Progenitor cell of endocrine pancreas (in vitro differentiated cells): ENCODE measurements around the gene CXADR. TPM values are rescaled to one million over a fixed set of nuclear protein-coding genes. Genes with fewer than 3 reads are reported as not detected.

ENCODE experiments used
- DNase-seq: peaks from one replicate; pipeline ENCODE4 v3.0.0; 2021; ENCODE audit warnings: low spot score; ENCODE audit not compliant: unreplicated experiment
- H3K27ac Mint-ChIP-seq: 2 replicates; pipeline ENCODE4 v1.8.0; 2021; ENCODE audit warnings: mild to moderate bottlenecking, moderate library complexity, mixed read lengths
- H3K27me3 Mint-ChIP-seq: 2 replicates; pipeline ENCODE4 v1.8.0; 2021; ENCODE audit warnings: mixed read lengths
- H3K36me3 Mint-ChIP-seq: 2 replicates; pipeline ENCODE4 v1.8.0; 2022; ENCODE audit warnings: mixed read lengths; ENCODE audit not compliant: insufficient read depth
- H3K4me1 Mint-ChIP-seq: 2 replicates; pipeline ENCODE4 v1.8.0; 2021; ENCODE audit warnings: low read depth, mixed read lengths
- H3K4me3 Mint-ChIP-seq: 2 replicates; pipeline ENCODE4 v1.8.0; 2021; ENCODE audit warnings: low read depth, mild to moderate bottlenecking, moderate library complexity, mixed read lengths
- H3K9me3 Mint-ChIP-seq: 2 replicates; pipeline ENCODE4 v1.8.0; 2021; ENCODE audit warnings: low read depth, mixed read lengths
- long read RNA-seq: library from polyadenylated mRNA; unstranded; transcript quantifications from one replicate; pipeline ENCODE4 v2.0.0, GENCODE V29; 2020
- total RNA-seq: library from RNA; stranded (reverse); gene quantifications from 2 replicates; pipeline ENCODE4 v1.2.1, GENCODE V29; 2021
- TF ChIP-seq, protein P1 (sequence below): fragments of 200-600 bp; sonication (generic); IDR thresholded peaks from one replicate; pipeline ENCODE4 v1.5.0; 2021; ENCODE audit warnings: antibody characterized with exemption, mild to moderate bottlenecking; ENCODE audit not compliant: unreplicated experiment

The CXADR gene
- total RNA-seq: 58.1 and 65.9 TPM in 2 replicates
- long read RNA-seq, full-length matches to known transcripts: 662 of 724 reads
- long read RNA-seq, partial matches to known transcripts: 38 of 724 reads
- long read RNA-seq, other reads (novel, unspliced or antisense): 24 of 724 reads

DNA sequence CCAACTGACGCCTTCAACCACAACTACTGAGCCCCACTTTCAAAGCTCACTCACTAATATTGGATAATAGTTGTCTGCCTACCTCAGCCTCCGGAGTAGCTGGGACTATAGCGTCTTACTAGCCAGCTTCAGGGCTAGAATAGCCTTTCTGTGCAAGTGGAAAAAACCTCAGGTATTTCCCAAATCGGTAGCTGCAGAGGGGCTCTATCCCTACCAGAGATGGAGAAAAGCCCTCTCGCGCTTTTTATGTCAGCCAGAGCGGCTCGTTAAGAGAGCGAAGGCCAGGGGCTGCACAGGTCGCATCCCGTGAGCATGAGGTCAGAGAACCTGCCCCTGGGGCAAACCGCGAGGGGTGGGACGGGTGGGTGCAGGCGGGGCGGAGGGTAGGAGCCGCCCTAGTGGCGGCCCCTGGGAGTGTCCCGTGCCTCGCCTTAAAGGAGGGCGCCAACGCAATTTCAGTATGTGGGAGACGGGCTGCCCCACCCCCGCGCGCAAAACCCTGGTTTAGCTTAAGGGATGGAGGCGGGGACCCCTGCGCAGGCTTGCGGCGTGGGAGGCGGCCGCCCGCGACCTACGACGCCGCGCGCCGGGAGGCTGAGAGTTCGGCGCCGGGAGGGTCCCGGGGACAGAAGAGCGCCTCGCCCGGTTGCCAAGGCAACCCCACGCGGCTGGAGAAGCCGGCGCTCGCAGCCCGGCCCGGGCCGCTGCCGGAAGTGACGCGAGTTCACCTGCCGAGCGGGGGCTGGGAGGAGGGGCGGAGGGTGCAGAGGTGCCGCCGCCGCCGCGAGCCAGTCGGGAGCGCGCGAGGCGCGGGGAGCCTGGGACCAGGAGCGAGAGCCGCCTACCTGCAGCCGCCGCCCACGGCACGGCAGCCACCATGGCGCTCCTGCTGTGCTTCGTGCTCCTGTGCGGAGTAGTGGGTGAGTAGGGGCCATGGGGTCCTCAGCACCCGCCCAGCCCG is at the start of gene CXADR:
Gene CXADR (plus strand): TSS at position 791 of the 961 bp plus-strand sequence. CDS start 87 bp downstream, at position 878.
- peaks cover 7% of the 10 kb centered on the region for H3K36me3 Mint-ChIP-seq
- peaks cover 16% of the 10 kb centered on the region for H3K27me3 Mint-ChIP-seq
- H3K4me3 Mint-ChIP-seq: peak within 1 kb of the TSS; percentile 97
- TF ChIP-seq, protein P1, sequence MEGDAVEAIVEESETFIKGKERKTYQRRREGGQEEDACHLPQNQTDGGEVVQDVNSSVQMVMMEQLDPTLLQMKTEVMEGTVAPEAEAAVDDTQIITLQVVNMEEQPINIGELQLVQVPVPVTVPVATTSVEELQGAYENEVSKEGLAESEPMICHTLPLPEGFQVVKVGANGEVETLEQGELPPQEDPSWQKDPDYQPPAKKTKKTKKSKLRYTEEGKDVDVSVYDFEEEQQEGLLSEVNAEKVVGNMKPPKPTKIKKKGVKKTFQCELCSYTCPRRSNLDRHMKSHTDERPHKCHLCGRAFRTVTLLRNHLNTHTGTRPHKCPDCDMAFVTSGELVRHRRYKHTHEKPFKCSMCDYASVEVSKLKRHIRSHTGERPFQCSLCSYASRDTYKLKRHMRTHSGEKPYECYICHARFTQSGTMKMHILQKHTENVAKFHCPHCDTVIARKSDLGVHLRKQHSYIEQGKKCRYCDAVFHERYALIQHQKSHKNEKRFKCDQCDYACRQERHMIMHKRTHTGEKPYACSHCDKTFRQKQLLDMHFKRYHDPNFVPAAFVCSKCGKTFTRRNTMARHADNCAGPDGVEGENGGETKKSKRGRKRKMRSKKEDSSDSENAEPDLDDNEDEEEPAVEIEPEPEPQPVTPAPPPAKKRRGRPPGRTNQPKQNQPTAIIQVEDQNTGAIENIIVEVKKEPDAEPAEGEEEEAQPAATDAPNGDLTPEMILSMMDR: peak; percentile 93
- peak; percentile 94 for DNase-seq
- peaks cover 17% of the 10 kb centered on the region for H3K4me1 Mint-ChIP-seq
- H3K9me3 Mint-ChIP-seq: no peaks in the 10 kb centered on the region
- peak within 1 kb of the TSS; percentile 100 for H3K27ac Mint-ChIP-seq

GRCh38 chr21:17466166-17466565 is 46.7 kb upstream of the CXADR start:
- no peak for DNase-seq
- H3K9me3 Mint-ChIP-seq: no peaks in the 10 kb centered on the region
- H3K36me3 Mint-ChIP-seq: no peaks in the 10 kb centered on the region
- no peaks in the 10 kb centered on the region for H3K27me3 Mint-ChIP-seq
- TF ChIP-seq, protein P1: no peak
- H3K4me3 Mint-ChIP-seq: no peak overlapping the region
- H3K27ac Mint-ChIP-seq: no peak overlapping the region
- peaks cover 9% of the 10 kb centered on the region for H3K4me1 Mint-ChIP-seq

DNA sequence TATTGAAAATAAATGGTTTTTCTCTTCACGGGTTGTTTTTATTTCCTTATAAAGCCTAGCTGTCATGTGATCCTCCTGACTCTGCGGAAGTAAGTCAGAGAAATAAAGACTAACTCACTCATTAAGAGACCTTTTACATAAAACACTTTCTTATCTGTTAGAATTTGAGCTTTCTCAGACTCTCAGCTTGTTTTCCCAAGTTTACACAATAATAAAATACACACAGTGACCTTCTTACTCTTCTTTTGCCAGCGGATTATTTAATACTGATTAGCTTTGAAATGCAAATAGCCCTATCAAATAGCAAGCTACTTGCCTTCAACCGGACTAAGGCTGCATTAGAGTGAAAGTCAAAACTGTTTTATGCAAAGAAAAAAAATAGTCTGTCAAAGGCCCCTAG is 45.5 kb upstream of the CXADR start:
- Mint-ChIP-seq H3K27ac (peak overlapping the region; percentile 94), H3K4me3 (peak overlapping the region; percentile 69), H3K9me3 (no peaks in the 10 kb centered on the region), H3K36me3 (no peaks in the 10 kb centered on the region), H3K27me3 (no peaks in the 10 kb centered on the region), H3K4me1 (peaks cover 9% of the 10 kb centered on the region)
- TF ChIP-seq, protein P1: no peak
- no peak for DNase-seq

DNA sequence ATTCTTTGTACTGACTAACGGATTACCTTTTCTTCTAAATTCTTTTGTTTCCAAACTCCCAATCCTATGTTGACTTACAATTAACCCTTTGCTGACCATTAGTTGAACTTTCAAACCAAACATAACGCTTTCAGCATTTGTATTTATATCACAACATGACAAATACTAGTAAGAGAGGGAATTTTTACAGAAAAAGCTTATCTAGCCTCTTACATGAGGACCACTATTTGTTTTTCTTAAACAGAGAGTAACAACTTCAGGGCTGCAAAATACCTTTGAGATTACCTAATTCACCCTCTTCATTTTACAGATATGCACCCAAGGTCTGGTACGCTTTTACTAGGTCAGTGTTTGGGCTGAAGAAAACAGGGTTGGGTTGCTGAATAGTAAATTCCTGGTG is 45.0 kb upstream of the CXADR start:
- no peaks in the 10 kb centered on the region for H3K27me3 Mint-ChIP-seq
- H3K4me1 Mint-ChIP-seq: peaks cover 11% of the 10 kb centered on the region
- TF ChIP-seq, protein P1: no peak
- peak overlapping the region; percentile 94 for H3K27ac Mint-ChIP-seq
- H3K4me3 Mint-ChIP-seq: peak overlapping the region; percentile 69
- no peaks in the 10 kb centered on the region for H3K36me3 Mint-ChIP-seq
- no peak for DNase-seq
- H3K9me3 Mint-ChIP-seq: no peaks in the 10 kb centered on the region

DNA sequence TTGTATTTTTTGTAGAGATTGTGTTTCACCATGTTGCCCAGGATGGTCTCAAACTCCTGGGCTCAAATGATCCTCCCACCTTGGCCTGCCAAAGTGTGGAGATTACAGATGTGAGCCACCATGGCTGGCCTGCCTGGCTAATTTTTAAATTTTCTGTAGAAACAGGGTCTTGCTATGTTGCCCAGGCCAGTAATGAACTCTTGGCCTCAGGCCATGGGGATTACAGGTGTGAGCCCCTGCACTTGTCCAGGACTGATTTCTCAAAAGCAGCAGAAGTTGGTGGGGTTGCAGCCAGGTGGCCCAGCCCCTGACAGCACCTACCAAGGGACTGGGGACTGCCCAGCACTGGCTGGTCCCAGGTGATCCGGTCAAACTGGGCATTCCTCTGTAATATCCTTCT is 44.1 kb upstream of the CXADR start:
- H3K9me3 Mint-ChIP-seq: no peaks in the 10 kb centered on the region
- no peak for DNase-seq
- peaks cover 11% of the 10 kb centered on the region for H3K4me1 Mint-ChIP-seq
- no peak overlapping the region for H3K27ac Mint-ChIP-seq
- no peaks in the 10 kb centered on the region for H3K27me3 Mint-ChIP-seq
- TF ChIP-seq, protein P1: no peak
- no peaks in the 10 kb centered on the region for H3K36me3 Mint-ChIP-seq
- no peak overlapping the region for H3K4me3 Mint-ChIP-seq
